OCI-LY7 (cell line): Measurements from ENCODE around the gene NID2.

Experiments used
- EZH2phosphoT487 ChIP-seq: fragments of 200-600 bp; sonication (generic); IDR thresholded peaks from 2 replicates; pipeline ENCODE4 v1.6.1; 2018; ENCODE audit warnings: low read depth, borderline replicate concordance, mild to moderate bottlenecking, mixed run types, antibody characterized with exemption, low read length, moderate library complexity, mixed read lengths
- TF ChIP-seq, protein P1 (sequence below): fragments of 200-600 bp; sonication (generic); conservative IDR thresholded peaks from 2 replicates; pipeline ENCODE4 v1.5.1; 2014; ENCODE audit warnings: mild to moderate bottlenecking, antibody characterized with exemption, low read length, moderate library complexity, mixed read lengths

- TF ChIP-seq, protein P1, sequence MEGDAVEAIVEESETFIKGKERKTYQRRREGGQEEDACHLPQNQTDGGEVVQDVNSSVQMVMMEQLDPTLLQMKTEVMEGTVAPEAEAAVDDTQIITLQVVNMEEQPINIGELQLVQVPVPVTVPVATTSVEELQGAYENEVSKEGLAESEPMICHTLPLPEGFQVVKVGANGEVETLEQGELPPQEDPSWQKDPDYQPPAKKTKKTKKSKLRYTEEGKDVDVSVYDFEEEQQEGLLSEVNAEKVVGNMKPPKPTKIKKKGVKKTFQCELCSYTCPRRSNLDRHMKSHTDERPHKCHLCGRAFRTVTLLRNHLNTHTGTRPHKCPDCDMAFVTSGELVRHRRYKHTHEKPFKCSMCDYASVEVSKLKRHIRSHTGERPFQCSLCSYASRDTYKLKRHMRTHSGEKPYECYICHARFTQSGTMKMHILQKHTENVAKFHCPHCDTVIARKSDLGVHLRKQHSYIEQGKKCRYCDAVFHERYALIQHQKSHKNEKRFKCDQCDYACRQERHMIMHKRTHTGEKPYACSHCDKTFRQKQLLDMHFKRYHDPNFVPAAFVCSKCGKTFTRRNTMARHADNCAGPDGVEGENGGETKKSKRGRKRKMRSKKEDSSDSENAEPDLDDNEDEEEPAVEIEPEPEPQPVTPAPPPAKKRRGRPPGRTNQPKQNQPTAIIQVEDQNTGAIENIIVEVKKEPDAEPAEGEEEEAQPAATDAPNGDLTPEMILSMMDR = no peak
- no peak for TF ChIP-seq EZH2phosphoT487
These were observed 26.5 kb upstream of the NID2 start for GRCh38 chr14:52095336-52095735.
